HEK293 (cell line): ENCODE data around the gene GBX1.

Source experiments
- CTCF ChIA-PET: fragments of 350-600 bp; formaldehyde crosslinking; extraction: SDS; loops from one replicate; lab custom pipeline; 2021; ENCODE audit warnings: antibody characterized with exemption; lab: Yijun Ruan, JAX
- POLR2A ChIA-PET: fragments of 300-600 bp; formaldehyde crosslinking; extraction: SDS; loops from one replicate; lab custom pipeline; 2020; ENCODE audit warnings: antibody characterized with exemption, inconsistent platforms; lab: Yijun Ruan, JAX
- H3K27ac ChIP-seq: fragments of 200-500 bp; sonication (Bioruptor generic); 2 replicates; pipeline ENCODE4 v1.5.1; 2014; ENCODE audit warnings: low read depth, low read length, control low read depth, inconsistent platforms; ENCODE audit errors: extremely low read depth
- H3K36me3 ChIP-seq, 2 experiments: fragments of 200-500 bp in 1 of 2; sonication (Bioruptor generic) in 1 of 2; 1 replicate in 1 of 2; 2 replicates in 1 of 2; pipeline ENCODE4 v1.5.1; 2014 to 2017; ENCODE audit warnings: inconsistent platforms in 2 of 2, low read length in 2 of 2; ENCODE audit not compliant: control insufficient read depth in 2 of 2, insufficient read depth in 1 of 2
- H3K4me1 ChIP-seq: fragments of 200-500 bp; sonication (Bioruptor generic); 2 replicates; pipeline ENCODE4 v1.5.1; 2014; ENCODE audit warnings: mild to moderate bottlenecking, low read length, inconsistent platforms; ENCODE audit not compliant: control insufficient read depth, insufficient read depth
- H3K4me3 ChIP-seq: 2 replicates; pipeline ENCODE4 v1.5.1; 2011; ENCODE audit warnings: low read depth, mild to moderate bottlenecking, control low read depth, low read length, moderate library complexity
- H3K9me3 ChIP-seq: fragments of 200-500 bp; sonication (Bioruptor generic); 2 replicates; pipeline ENCODE4 v1.5.1; 2014; ENCODE audit warnings: low read depth, low read length, inconsistent platforms; ENCODE audit not compliant: control insufficient read depth, insufficient read depth
- BCL11B ChIP-seq: fragments of 450-650 bp; formaldehyde crosslinking; IDR thresholded peaks from 2 replicates; pipeline ENCODE4 v1.5.1; 2016; ENCODE audit warnings: low read depth, missing biosample characterization, missing genetic modification characterization
- MZF1 ChIP-seq: fragments of 450-650 bp; formaldehyde crosslinking; IDR thresholded peaks from 2 replicates; pipeline ENCODE4 v1.5.1; 2017; ENCODE audit warnings: missing biosample characterization, missing genetic modification characterization, borderline replicate concordance
- SP7 ChIP-seq: fragments of 450-650 bp; formaldehyde crosslinking; IDR thresholded peaks from 2 replicates; pipeline ENCODE4 v1.5.1; 2016; ENCODE audit warnings: missing biosample characterization, missing genetic modification characterization
- ZBTB17 ChIP-seq: fragments of 450-650 bp; formaldehyde crosslinking; IDR thresholded peaks from 2 replicates; pipeline ENCODE4 v1.5.1; 2016; ENCODE audit warnings: missing biosample characterization, missing genetic modification characterization
- ZNF239 ChIP-seq: fragments of 450-650 bp; formaldehyde crosslinking; IDR thresholded peaks from 2 replicates; pipeline ENCODE4 v1.5.1; 2016; ENCODE audit warnings: missing biosample characterization, missing genetic modification characterization
- ZNF404 ChIP-seq: fragments of 450-650 bp; formaldehyde crosslinking; IDR thresholded peaks from 2 replicates; pipeline ENCODE4 v1.5.1; 2017; ENCODE audit warnings: missing biosample characterization, missing genetic modification characterization
- ZNF426 ChIP-seq: fragments of 450-650 bp; formaldehyde crosslinking; IDR thresholded peaks from 2 replicates; pipeline ENCODE4 v1.5.1; 2017; ENCODE audit warnings: missing biosample characterization, missing genetic modification characterization, mild to moderate bottlenecking, inconsistent platforms, moderate library complexity
- ZNF473 ChIP-seq: fragments of 450-650 bp; formaldehyde crosslinking; IDR thresholded peaks from 2 replicates; pipeline ENCODE4 v1.5.1; 2017; ENCODE audit warnings: missing biosample characterization, missing genetic modification characterization
- ZNF521 ChIP-seq: fragments of 450-650 bp; formaldehyde crosslinking; IDR thresholded peaks from 2 replicates; pipeline ENCODE4 v1.5.1; 2017; ENCODE audit warnings: missing biosample characterization, mild to moderate bottlenecking, missing genetic modification characterization
- ZNF530 ChIP-seq: fragments of 450-650 bp; formaldehyde crosslinking; IDR thresholded peaks from 2 replicates; pipeline ENCODE4 v1.5.1; 2016; ENCODE audit warnings: low read depth, missing biosample characterization, missing genetic modification characterization
- ZNF585B ChIP-seq: fragments of 450-650 bp; formaldehyde crosslinking; IDR thresholded peaks from 2 replicates; pipeline ENCODE4 v1.5.1; 2016; ENCODE audit warnings: missing biosample characterization, missing genetic modification characterization
- ZNF621 ChIP-seq: fragments of 450-650 bp; formaldehyde crosslinking; IDR thresholded peaks from 2 replicates; pipeline ENCODE4 v1.5.1; 2017; ENCODE audit warnings: missing biosample characterization, missing genetic modification characterization
- ZNF629 ChIP-seq: fragments of 450-650 bp; formaldehyde crosslinking; IDR thresholded peaks from 2 replicates; pipeline ENCODE4 v1.5.1; 2017; ENCODE audit warnings: missing biosample characterization, missing genetic modification characterization
- ZNF664 ChIP-seq: fragments of 450-650 bp; formaldehyde crosslinking; IDR thresholded peaks from 2 replicates; pipeline ENCODE4 v1.5.1; 2016; ENCODE audit warnings: missing biosample characterization, missing genetic modification characterization
- ZNF785 ChIP-seq: fragments of 450-650 bp; formaldehyde crosslinking; IDR thresholded peaks from 2 replicates; pipeline ENCODE4 v1.5.1; 2016; ENCODE audit warnings: missing biosample characterization, missing genetic modification characterization
- TF ChIP-seq, protein P1 (sequence below): fragments of 450-650 bp; formaldehyde crosslinking; IDR thresholded peaks from 2 replicates; pipeline ENCODE4 v1.5.1; 2016; ENCODE audit warnings: missing biosample characterization, missing genetic modification characterization
- TF ChIP-seq, protein P2 (sequence below): fragments of 450-650 bp; formaldehyde crosslinking; IDR thresholded peaks from 2 replicates; pipeline ENCODE4 v1.5.1; 2016; ENCODE audit warnings: missing biosample characterization, missing genetic modification characterization, low read depth
- TF ChIP-seq, protein P3 (sequence below): IDR thresholded peaks from 2 replicates; pipeline ENCODE4 v1.6.1; 2011; ENCODE audit warnings: mild to moderate bottlenecking, low read depth, low read length, borderline replicate concordance
- TF ChIP-seq, protein P4 (sequence below): fragments of 450-650 bp; formaldehyde crosslinking; IDR thresholded peaks from 2 replicates; pipeline ENCODE4 v1.5.1; 2016; ENCODE audit warnings: missing biosample characterization, missing genetic modification characterization

GBX1 gene

DNA sequence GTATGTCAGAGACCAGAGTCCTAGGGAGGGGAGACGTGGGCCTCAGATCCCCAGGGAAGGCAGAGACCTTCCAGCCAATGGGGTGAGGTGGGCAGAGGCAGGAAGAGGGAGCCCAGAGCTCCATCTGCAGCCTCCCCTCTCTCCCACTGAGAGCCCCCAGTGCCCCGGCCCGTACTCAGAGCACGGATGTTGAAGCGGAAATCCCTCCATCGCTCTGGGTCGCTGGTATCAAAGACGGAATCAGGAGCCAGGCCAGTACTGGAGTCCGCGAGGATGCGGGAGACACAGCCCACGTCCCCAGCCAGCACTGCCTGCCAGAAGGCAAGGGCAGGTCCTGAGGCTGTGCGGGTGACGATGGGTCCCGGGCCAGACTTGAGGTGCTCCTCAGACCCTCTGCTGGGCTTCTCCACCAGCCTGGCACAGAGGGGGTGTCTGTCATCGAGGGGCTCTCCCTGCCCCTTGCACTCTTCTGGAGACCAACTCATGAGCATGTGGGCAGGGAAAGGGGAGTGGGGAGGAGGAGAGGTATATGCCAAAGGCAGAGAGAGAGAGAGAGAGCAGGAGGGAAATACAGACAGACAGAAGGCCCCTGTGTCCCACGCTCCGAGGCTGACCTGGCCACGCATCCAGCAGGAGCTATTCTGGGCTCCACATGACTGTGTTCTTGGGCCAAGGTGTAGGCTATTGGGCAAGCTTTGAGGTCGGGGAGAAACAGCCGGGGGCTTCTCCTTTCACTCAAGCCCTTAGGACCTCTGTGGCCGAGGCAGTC is 19.3 kb upstream of the GBX1 start, which contains the start of gene ASB10:
Gene ASB10 (minus strand): TSS at position 611 of the 769 bp plus-strand sequence. CDS start 120 bp downstream, at position 491.
- ChIA-PET POLR2A (no interaction called here), CTCF (interaction anchor here (0.7 kb wide), 1 partner anchor 8 kb away, joined by 4 read pairs; no protein-coding TSS in a partner anchor)
- Histone ChIP-seq H3K4me1 (no peaks in the 10 kb centered on the region), H3K36me3 (no peaks in the 10 kb centered on the region), H3K27ac (no peak within 1 kb of the TSS), H3K4me3 (no peak within 1 kb of the TSS), H3K9me3 (no peaks in the 10 kb centered on the region)
- no peak for TF ChIP-seq ZNF404

DNA sequence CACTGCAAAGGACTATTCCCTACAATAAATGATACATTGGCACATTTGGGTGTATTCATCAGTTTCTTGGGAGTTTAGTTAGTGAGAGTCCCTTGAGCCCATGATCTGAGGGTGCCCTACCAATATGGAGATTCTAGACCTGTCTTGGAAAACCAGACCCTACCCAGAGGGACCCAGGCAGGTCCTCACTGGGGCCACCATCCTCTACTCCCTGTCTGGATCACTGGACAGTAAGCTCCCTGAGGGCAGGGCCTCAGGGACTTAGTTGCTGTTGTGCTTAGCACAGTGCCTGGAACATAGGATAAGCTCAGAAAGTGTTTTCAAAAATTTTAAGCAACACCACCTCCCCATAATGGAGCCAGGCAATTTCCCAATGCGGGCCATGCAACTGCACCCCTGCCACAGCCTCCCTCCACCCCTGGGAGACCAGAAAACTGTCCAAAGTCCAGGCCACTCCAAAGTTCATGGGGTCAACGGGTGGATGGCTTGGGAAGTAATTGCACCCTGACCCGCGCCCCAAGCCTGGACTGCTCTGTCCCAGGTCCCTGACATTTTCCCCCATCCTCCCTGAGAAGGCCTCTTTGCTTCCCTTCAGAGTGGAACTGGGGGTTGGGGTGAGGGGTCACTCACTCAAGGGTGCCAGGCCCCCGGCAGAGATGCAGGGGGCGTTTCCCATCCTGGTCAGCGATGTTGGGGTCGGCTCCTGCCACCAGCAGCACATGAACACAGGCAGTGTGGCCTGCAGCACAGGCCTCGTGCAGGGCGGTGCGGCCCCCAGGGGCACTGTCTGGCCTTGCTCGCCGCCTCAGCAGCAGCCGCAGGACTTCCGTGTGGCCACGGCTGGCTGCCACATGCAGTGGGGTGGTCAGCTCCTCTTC is 18.5 kb upstream of the GBX1 start:
- TF ChIP-seq ZNF585B (tag by site-specific recombination): no peak
- no peak for TF ChIP-seq ZNF629 (tag by site-specific recombination)
- no peak for TF ChIP-seq ZBTB17
- TF ChIP-seq ZNF473 (tag by site-specific recombination): no peak
- no peak for TF ChIP-seq ZNF521 (tag by site-specific recombination)
- no peak for TF ChIP-seq ZNF426 (tag by site-specific recombination)
- TF ChIP-seq, protein P1, sequence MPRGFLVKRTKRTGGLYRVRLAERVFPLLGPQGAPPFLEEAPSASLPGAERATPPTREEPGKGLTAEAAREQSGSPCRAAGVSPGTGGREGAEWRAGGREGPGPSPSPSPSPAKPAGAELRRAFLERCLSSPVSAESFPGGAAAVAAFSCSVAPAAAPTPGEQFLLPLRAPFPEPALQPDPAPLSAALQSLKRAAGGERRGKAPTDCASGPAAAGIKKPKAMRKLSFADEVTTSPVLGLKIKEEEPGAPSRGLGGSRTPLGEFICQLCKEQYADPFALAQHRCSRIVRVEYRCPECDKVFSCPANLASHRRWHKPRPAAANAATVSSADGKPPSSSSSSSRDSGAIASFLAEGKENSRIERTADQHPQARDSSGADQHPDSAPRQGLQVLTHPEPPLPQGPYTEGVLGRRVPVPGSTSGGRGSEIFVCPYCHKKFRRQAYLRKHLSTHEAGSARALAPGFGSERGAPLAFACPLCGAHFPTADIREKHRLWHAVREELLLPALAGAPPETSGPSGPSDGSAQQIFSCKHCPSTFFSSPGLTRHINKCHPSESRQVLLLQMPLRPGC (tag by site-specific recombination): no peak
- no peak for TF ChIP-seq MZF1 (tag by site-specific recombination)
- TF ChIP-seq ZNF239 (tag by site-specific recombination): no peak
- TF ChIP-seq, protein P2, sequence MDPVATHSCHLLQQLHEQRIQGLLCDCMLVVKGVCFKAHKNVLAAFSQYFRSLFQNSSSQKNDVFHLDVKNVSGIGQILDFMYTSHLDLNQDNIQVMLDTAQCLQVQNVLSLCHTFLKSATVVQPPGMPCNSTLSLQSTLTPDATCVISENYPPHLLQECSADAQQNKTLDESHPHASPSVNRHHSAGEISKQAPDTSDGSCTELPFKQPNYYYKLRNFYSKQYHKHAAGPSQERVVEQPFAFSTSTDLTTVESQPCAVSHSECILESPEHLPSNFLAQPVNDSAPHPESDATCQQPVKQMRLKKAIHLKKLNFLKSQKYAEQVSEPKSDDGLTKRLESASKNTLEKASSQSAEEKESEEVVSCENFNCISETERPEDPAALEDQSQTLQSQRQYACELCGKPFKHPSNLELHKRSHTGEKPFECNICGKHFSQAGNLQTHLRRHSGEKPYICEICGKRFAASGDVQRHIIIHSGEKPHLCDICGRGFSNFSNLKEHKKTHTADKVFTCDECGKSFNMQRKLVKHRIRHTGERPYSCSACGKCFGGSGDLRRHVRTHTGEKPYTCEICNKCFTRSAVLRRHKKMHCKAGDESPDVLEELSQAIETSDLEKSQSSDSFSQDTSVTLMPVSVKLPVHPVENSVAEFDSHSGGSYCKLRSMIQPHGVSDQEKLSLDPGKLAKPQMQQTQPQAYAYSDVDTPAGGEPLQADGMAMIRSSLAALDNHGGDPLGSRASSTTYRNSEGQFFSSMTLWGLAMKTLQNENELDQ (tag by site-specific recombination): no peak
- TF ChIP-seq ZNF785: no peak
- no peak for TF ChIP-seq SP7 (tag by site-specific recombination)
- no peaks in the 10 kb centered on the region for H3K4me1 ChIP-seq
- no peaks in the 10 kb centered on the region for H3K36me3 ChIP-seq
- no peak overlapping the region for H3K27ac ChIP-seq
- ChIA-PET POLR2A (no interaction called here), CTCF (interaction anchor here (0.7 kb wide), 1 partner anchor 7 kb away, joined by 4 read pairs; no protein-coding TSS in a partner anchor)
- no peaks in the 10 kb centered on the region for H3K9me3 ChIP-seq
- no peak overlapping the region for H3K4me3 ChIP-seq

DNA sequence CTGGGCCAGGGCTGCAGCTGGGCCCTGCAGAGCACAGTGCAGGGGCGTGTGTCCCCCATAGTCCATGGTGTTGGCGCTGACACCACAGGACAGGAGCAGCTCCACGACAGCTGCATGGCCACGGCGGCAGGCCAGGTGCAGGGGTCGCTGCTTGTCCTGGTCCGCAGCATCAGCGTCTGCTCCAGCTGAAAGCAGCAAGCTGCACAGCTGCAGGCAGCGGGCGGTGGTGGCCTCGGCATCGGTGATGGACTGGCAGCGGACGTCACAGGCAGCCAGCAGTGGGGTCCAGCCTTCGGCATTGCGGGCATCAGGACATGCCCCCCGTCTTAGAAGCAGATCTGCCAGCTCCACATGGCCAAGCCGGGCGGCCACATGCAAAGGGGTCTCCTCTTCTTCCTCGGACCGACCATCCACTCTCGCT is 13.5 kb upstream of the GBX1 start:
- Histone ChIP-seq H3K36me3 (no peaks in the 10 kb centered on the region), H3K9me3 (no peaks in the 10 kb centered on the region), H3K4me1 (no peaks in the 10 kb centered on the region), H3K27ac (no peak overlapping the region), H3K4me3 (no peak overlapping the region)
- POLR2A ChIA-PET: no interaction called here
- CTCF ChIA-PET: interaction anchor here (1.0 to 2.9 kb wide), 2 partner anchors 12 to 129 kb away, joined by 3 to 13 read pairs; no protein-coding TSS in a partner anchor
- TF ChIP-seq ZNF621 (tag by site-specific recombination) (no peak), ZNF664 (no peak), BCL11B (tag by site-specific recombination) (no peak), ZNF530 (tag by site-specific recombination) (no peak)
- TF ChIP-seq, protein P3, sequence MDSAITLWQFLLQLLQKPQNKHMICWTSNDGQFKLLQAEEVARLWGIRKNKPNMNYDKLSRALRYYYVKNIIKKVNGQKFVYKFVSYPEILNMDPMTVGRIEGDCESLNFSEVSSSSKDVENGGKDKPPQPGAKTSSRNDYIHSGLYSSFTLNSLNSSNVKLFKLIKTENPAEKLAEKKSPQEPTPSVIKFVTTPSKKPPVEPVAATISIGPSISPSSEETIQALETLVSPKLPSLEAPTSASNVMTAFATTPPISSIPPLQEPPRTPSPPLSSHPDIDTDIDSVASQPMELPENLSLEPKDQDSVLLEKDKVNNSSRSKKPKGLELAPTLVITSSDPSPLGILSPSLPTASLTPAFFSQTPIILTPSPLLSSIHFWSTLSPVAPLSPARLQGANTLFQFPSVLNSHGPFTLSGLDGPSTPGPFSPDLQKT: no peak
- TF ChIP-seq, protein P4, sequence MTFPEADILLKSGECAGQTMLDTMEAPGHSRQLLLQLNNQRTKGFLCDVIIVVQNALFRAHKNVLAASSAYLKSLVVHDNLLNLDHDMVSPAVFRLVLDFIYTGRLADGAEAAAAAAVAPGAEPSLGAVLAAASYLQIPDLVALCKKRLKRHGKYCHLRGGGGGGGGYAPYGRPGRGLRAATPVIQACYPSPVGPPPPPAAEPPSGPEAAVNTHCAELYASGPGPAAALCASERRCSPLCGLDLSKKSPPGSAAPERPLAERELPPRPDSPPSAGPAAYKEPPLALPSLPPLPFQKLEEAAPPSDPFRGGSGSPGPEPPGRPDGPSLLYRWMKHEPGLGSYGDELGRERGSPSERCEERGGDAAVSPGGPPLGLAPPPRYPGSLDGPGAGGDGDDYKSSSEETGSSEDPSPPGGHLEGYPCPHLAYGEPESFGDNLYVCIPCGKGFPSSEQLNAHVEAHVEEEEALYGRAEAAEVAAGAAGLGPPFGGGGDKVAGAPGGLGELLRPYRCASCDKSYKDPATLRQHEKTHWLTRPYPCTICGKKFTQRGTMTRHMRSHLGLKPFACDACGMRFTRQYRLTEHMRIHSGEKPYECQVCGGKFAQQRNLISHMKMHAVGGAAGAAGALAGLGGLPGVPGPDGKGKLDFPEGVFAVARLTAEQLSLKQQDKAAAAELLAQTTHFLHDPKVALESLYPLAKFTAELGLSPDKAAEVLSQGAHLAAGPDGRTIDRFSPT (tag by site-specific recombination): no peak
